ENCODE results near the gene CRYGC.

DNA sequence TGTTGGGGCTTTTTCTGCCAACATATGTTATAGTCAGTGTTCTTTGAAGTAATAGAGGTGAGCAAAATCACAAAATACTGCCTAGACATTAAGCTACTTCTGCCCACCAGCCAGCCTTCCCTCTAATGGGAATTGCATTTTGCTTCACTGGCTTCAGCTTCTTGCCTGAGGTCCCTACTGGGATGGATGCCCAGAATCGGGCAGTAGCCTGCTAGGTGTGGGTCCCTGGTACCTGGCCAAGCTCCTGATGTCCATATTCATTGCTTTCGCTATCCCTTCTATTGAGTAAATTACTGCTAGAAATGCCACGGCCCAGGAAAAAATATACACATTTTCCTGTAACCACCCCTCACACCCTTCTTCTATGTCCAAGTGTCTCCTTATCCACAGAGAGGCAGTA is 32.3 kb downstream of the CRYGC start:
- TF ChIP-seq, protein P1, sequence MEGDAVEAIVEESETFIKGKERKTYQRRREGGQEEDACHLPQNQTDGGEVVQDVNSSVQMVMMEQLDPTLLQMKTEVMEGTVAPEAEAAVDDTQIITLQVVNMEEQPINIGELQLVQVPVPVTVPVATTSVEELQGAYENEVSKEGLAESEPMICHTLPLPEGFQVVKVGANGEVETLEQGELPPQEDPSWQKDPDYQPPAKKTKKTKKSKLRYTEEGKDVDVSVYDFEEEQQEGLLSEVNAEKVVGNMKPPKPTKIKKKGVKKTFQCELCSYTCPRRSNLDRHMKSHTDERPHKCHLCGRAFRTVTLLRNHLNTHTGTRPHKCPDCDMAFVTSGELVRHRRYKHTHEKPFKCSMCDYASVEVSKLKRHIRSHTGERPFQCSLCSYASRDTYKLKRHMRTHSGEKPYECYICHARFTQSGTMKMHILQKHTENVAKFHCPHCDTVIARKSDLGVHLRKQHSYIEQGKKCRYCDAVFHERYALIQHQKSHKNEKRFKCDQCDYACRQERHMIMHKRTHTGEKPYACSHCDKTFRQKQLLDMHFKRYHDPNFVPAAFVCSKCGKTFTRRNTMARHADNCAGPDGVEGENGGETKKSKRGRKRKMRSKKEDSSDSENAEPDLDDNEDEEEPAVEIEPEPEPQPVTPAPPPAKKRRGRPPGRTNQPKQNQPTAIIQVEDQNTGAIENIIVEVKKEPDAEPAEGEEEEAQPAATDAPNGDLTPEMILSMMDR (IDR thresholded peaks at IDR 0.05; ENCODE audit: low read length) = no peak
- no peak for TF ChIP-seq EZH2phosphoT487 (IDR thresholded peaks at IDR 0.05; ENCODE audit: low read length)
